Thyroid gland (tissue), 4 donors: ENCODE data around the gene RNF213. TPM values are rescaled to one million over a fixed set of nuclear protein-coding genes. Genes with fewer than 3 reads are reported as not detected.

ENCODE experiments used
- DNase-seq, 2 donors: peaks; one replicate each; pipeline ENCODE4 v3.0.0-alpha.2; 2019
- H3K27ac ChIP-seq, 3 donors: fragments of 200-600 bp; sonication (generic); 1 replicate in 2 of 3; 2 replicates in 1 of 3; pipeline ENCODE4 v1.5.1; 2016 to 2019; ENCODE audit warnings: mild to moderate bottlenecking in 1 of 3, moderate library complexity in 1 of 3
- H3K27me3 ChIP-seq: fragments of 200-600 bp; sonication (generic); one replicate; pipeline ENCODE4 v1.5.1; 2019
- H3K36me3 ChIP-seq, 2 donors: fragments of 200-600 bp; sonication (generic); one replicate each; pipeline ENCODE4 v1.5.1; 2016 to 2019
- H3K4me1 ChIP-seq, 2 donors: fragments of 200-600 bp; sonication (generic); one replicate each; pipeline ENCODE4 v1.5.1; 2017 to 2019
- H3K4me3 ChIP-seq, 3 donors: fragments of 200-600 bp; sonication (generic); replicated peaks in 1 of 3; 1 replicate in 2 of 3; 2 replicates in 1 of 3; pipeline ENCODE4 v1.5.1; 2016; ENCODE audit warnings: mild to moderate bottlenecking in 1 of 3
- H3K9me3 ChIP-seq: fragments of 200-600 bp; sonication (generic); one replicate; pipeline ENCODE4 v1.5.1; 2017
- POLR2A ChIP-seq, 2 donors: fragments of 450-650 bp; IDR thresholded peaks; one replicate each; pipeline ENCODE4 v1.6.1; 2017; ENCODE audit warnings: antibody characterized with exemption in 2 of 2, mild to moderate bottlenecking in 2 of 2, moderate library complexity in 1 of 2
- WGBS, 2 donors: methylation state at CpG; one replicate each; pipeline ENCODE4 v1.1.5; 2017; 5-methylcytosine and 5-hydroxymethylcytosine counted together
- intact Hi-C: fragments of 100-400 bp; cut with DNase I; formaldehyde crosslinking; loops from one replicate; pipeline ENCODE4 v1.15.1; 2023
- total RNA-seq, 4 donors: library from RNA; depleted of rRNA; stranded (reverse); fragments of >200 nt; gene quantifications; one replicate each; pipeline ENCODE4 v1.2.3, GENCODE V29; 2016
- TF ChIP-seq, protein P1 (sequence below), 6 experiments: fragments of 200-600 bp in 3 of 6; fragments of 450-650 bp in 3 of 6; sonication (generic) in 3 of 6; IDR thresholded peaks; one replicate each; pipeline ENCODE4 v1.5.1; 2016 to 2019; ENCODE audit warnings: antibody characterized with exemption in 6 of 6, mild to moderate bottlenecking in 2 of 6, inconsistent platforms in 1 of 6, moderate library complexity in 1 of 6

RNF213 gene
- total RNA-seq, 4 donors from 2014 or later = 107 to 245 (median 187) TPM

DNA sequence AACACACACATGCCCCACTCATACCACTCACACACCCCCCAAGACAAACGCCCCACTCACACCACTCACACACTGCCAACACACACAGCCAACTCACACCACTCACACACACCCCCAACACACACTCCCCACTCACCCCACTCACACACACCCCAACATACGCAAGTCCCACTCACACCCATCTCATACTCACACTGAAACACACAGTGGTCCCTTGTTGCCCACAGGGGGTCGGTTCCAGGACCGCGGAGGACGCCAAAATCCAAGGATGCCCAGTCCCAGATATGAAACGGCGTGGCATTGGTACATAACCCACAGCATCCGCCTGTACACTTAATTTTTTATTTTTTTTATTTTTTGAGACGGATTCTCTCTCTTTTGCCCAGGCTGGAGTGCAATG, 20.9 kb downstream of the RNF213 start:
- TF ChIP-seq, protein P1, sequence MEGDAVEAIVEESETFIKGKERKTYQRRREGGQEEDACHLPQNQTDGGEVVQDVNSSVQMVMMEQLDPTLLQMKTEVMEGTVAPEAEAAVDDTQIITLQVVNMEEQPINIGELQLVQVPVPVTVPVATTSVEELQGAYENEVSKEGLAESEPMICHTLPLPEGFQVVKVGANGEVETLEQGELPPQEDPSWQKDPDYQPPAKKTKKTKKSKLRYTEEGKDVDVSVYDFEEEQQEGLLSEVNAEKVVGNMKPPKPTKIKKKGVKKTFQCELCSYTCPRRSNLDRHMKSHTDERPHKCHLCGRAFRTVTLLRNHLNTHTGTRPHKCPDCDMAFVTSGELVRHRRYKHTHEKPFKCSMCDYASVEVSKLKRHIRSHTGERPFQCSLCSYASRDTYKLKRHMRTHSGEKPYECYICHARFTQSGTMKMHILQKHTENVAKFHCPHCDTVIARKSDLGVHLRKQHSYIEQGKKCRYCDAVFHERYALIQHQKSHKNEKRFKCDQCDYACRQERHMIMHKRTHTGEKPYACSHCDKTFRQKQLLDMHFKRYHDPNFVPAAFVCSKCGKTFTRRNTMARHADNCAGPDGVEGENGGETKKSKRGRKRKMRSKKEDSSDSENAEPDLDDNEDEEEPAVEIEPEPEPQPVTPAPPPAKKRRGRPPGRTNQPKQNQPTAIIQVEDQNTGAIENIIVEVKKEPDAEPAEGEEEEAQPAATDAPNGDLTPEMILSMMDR (IDR thresholded peaks at IDR 0.05) = no peak
- TF ChIP-seq POLR2A (IDR thresholded peaks at IDR 0.05) = no peak
- Histone ChIP-seq H3K27ac (no peak overlapping the region), H3K27me3 (no peaks in the 10 kb centered on the region), H3K4me3 (no peak overlapping the region), H3K4me1 (peaks cover 10 to 28% of the 10 kb centered on the region in 2 donors), H3K36me3 (peaks cover 0 to 3% of the 10 kb centered on the region in 2 donors), H3K9me3 (no peaks in the 10 kb centered on the region)
- intact Hi-C loops = no loop called here
- DNase-seq = no peak
- 97 to 98% methylated on average over 10 of the region's 10 CpGs for WGBS, 2 donors

DNA sequence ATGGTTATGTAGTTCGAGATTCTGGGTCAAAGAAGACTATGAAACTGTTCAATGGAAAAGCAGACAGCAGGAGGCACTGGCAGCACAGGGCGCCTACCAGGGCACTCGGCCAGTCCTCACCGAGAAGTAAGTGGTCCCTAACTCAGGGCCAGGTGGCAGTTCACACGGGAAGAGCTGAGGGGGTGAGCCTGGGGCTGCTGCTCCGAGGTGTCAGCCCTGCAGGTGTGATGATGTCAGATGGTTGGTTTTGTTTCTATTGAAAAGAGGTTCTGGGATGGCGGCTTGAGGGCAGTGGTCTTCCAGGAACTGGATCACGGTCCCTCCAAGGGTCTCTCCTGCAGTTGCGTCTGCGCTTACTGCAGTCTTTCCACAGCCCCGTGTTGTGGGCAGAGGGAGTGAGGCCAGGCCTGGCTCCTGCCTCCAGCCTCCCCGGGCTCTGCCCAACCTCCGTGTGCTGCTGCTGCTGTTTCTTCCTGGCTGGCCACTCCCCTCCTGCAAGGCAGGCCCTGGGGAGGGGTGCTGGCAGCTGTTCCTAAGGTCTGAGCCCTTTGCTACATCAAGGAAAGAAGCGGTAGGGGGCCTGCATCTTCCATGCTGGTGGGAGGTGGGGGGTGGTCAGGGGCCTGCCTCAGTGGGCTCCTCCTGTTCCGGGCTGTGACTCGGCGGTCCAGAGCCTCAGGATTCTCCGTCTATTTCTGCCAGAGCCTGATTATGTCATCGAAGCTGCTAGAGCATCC, 22.6 kb downstream of the RNF213 start:
- peaks cover 10 to 20% of the 10 kb centered on the region in 2 donors for H3K4me1 ChIP-seq
- peaks cover 5 to 12% of the 10 kb centered on the region in 2 donors for H3K36me3 ChIP-seq
- WGBS, 2 donors = 83 to 85% methylated on average over 11 to 17 of the region's 19 CpGs
- TF ChIP-seq POLR2A (IDR thresholded peaks at IDR 0.05) = no peak
- TF ChIP-seq, protein P1 (IDR thresholded peaks at IDR 0.05) = no peak
- no peaks in the 10 kb centered on the region for H3K27me3 ChIP-seq
- intact Hi-C loops = no loop called here
- no peak overlapping the region for H3K4me3 ChIP-seq
- DNase-seq = no peak
- no peak overlapping the region for H3K27ac ChIP-seq
- H3K9me3 ChIP-seq = no peaks in the 10 kb centered on the region

DNA sequence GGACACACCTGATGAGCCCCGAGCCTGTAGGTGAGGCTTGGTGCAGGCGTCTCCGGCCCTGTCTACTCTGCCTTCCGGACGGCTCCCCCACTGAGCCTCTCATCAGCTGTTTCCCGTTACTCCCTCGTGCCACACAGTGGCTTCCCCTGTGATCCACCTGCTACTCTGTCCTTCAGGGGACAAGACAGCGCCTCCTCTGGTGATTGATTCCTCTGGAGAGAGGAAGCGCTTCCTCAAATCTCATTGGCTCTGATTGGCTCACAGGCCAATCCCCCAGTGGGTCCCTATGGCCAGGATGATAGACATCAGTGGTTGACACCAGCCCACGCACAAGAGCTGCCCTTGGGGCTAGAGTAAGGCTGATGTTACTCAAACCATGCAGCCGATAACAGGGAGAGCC, 24.0 kb downstream of the RNF213 start:
- no peaks in the 10 kb centered on the region for H3K9me3 ChIP-seq
- H3K27me3 ChIP-seq = no peaks in the 10 kb centered on the region
- peaks cover 9 to 11% of the 10 kb centered on the region in 2 donors for H3K4me1 ChIP-seq
- no peak overlapping the region for H3K27ac ChIP-seq
- DNase-seq = no peak
- 93 to 94% methylated on average over 10 to 11 of the region's 11 CpGs for WGBS, 2 donors
- TF ChIP-seq, protein P1 (IDR thresholded peaks at IDR 0.05) = no peak
- TF ChIP-seq POLR2A (IDR thresholded peaks at IDR 0.05) = no peak
- peaks cover 17 to 22% of the 10 kb centered on the region in 2 donors for H3K36me3 ChIP-seq
- no peak overlapping the region for H3K4me3 ChIP-seq
- intact Hi-C loops = no loop called here

DNA sequence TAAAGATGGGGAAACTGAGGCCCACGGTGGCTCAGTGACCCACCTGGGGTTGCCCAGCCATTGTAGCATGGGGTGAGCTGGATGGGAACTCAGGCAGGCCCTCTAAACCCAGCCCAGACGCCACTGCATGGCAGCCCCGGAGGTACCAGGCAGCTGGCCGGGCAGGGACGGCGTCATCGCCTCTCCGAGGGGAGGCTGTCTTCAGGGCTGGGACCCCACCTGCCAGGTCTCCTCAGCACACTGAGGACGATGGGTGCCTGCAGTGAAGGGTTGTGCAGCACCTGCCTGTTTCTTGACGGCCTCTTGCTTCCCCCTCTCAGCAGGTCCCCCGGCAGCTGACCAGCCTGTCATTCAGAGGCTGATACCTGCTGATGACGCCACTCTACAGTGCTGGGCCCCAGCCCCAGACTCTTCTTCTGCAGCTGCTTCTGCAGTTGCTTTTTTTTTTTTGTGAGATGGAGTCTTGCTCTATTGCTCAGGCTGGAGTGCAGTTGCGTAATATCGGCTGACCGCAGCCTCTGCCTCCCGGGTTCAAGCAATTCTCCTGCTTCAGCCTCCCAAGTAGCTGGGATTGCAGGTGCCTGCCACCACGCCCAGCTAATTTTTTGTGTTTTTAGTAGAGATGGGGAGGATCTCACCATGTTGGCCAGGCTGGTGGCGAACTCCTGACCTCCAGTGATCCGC, 24.7 kb downstream of the RNF213 start:
- no peak for DNase-seq
- H3K4me3 ChIP-seq = no peak overlapping the region
- intact Hi-C loops = no loop called here
- H3K27ac ChIP-seq = no peak overlapping the region
- peaks cover 2 to 3% of the 10 kb centered on the region in 2 donors for H3K4me1 ChIP-seq
- H3K27me3 ChIP-seq = no peaks in the 10 kb centered on the region
- no peaks in the 10 kb centered on the region for H3K9me3 ChIP-seq
- peaks cover 25 to 29% of the 10 kb centered on the region in 2 donors for H3K36me3 ChIP-seq
- TF ChIP-seq POLR2A (IDR thresholded peaks at IDR 0.05) = no peak
- TF ChIP-seq, protein P1 (IDR thresholded peaks at IDR 0.05) = no peak
- 95% methylated on average over 13 to 14 of the region's 19 CpGs for whole genome bisulfite sequencing, 2 donors

DNA sequence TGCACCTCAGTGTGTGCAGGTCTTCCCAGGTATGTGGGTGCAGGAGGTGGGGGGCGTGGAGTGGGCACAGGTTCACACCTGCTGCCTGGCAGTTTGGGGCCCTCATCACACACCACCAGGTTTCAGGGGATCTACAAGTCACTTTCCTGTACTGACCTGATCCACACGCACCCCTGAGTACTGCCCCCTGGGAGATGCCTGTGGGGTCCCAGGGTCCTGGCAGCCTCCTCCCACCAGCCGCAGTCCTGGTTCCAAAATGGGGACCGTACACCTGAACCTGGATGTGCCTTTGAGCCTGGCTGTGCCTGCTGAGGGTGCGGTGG, 25.9 kb downstream of the RNF213 start:
- DNase-seq = no peak

More for the DNA sequence above, 25.9 kb downstream of the RNF213 start:
- H3K4me3 ChIP-seq = no peak overlapping the region
- no peaks in the 10 kb centered on the region for H3K4me1 ChIP-seq
- H3K27me3 ChIP-seq = no peaks in the 10 kb centered on the region
- TF ChIP-seq, protein P1 (IDR thresholded peaks at IDR 0.05) = no peak
- TF ChIP-seq POLR2A (IDR thresholded peaks at IDR 0.05) = no peak
- H3K36me3 ChIP-seq = peaks cover 37 to 41% of the 10 kb centered on the region in 2 donors
- 96 to 100% methylated on average over 4 to 5 of the region's 5 CpGs for WGBS, 2 donors
- intact Hi-C loops = no loop called here
- H3K27ac ChIP-seq = no peak overlapping the region
- H3K9me3 ChIP-seq = no peaks in the 10 kb centered on the region
